GM12801 (cell line): Measurements from ENCODE around the gene MINDY4.

Experiments used
- CTCF ChIP-seq: IDR thresholded peaks from one replicate; pipeline ENCODE4 v1.5.1; 2011; ENCODE audit warnings: control low read depth; ENCODE audit not compliant: insufficient read length; ENCODE audit errors: extremely low read depth

Gene MINDY4

DNA sequence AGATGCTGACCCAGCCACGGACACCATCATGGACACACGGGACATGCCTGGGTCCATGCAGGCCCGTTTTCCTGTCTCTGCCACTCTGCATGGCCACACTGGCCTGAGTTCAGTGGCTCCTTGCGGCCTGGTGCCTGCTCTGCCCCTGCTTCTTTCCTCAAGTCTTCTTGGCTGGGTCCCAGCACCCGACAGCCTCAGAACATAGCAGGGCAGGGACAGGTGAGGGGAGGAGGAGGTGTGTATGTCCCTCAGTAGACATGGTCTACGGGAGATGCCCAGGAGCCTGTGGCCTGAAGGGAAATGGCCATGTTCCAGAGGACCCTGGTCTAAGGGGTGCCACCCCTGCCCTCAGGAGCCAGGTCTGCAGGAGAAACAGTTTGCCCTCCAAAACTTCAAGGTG lies 138.2 kb downstream of the MINDY4 start:
- TF ChIP-seq CTCF: no peak

- no peak for TF ChIP-seq CTCF
These were observed 139.3 kb downstream of the MINDY4 start for GRCh38 chr7:30910411-30911073.

DNA sequence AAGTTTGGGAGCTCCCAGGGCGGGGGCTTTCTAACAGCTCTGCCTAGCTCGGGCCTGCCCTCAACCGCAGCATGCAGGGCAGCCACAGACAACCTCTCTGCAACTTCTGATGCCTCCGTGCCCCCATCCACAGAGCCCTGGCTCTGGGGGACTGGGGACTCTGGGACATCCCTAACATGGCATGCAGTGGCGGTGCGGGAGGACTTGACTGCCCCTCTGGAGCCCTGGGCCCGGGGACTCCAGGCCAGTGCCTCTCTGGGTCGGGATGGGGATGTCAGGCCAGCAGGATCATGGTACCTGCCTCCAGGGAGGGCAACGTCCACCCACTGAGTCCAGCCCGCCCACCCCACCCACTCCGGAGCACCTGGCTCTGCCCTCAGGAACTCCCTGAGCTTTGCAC lies 139.9 kb downstream of the MINDY4 start:
- no peak for TF ChIP-seq CTCF

DNA sequence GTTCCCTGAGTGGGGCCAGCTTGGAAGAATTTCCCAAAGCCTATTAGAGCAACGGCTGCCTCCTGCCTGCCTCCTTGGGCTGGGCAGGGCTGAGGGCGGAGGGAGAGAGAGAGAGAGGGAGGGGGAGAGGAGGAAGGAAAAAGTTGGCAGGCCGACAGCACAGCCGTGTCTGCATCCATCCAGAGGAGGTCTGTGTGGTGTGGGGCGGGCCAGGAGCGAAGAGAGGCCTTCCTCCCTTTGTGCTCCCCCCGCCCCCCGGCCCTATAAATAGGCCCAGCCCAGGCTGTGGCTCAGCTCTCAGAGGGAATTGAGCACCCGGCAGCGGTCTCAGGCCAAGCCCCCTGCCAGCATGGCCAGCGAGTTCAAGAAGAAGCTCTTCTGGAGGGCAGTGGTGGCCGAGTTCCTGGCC lies 140.3 kb downstream of the MINDY4 start, which contains the start of gene AQP1:
Gene AQP1 (plus strand): TSS at position 293 of the 409 bp plus-strand sequence. CDS start 57 bp downstream, at position 350.
- TF ChIP-seq CTCF: no peak

DNA sequence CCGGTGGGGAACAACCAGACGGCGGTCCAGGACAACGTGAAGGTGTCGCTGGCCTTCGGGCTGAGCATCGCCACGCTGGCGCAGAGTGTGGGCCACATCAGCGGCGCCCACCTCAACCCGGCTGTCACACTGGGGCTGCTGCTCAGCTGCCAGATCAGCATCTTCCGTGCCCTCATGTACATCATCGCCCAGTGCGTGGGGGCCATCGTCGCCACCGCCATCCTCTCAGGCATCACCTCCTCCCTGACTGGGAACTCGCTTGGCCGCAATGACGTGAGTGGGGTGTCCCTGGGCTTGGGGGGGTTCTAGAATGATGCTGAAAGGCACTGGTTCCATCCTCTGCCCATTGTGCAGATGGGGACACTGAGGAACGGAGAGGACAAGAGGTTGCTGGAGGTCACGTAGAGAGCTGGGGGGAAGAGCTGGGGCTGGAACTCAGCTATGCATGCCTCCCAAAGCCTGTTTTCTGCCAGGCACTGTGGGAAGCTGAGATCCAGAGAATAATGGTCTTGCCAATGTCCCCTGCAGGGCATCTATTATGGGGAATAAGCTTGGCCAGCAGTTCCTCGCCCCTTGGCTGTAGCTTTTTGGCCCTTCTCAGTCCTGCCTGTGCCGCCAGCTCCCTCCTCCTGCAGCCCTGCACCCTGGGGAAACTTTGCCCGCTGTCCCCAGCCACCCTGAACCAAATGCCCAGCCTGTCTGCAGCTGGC lies 141.0 kb downstream of the MINDY4 start:
- TF ChIP-seq CTCF: no peak

DNA sequence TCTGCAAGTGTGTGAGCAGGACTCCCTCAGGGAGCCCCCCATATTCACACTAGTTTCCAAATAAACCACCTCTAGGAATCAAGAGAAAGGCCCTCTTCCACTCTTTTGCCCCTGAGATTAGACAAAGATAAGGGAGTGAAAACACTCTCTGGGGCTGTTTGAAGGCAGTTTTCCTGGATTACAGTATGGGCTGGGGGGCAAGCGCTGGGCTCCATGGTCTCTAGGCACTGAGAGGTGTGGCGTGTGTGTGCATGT lies 141.4 kb downstream of the MINDY4 start:
- no peak for TF ChIP-seq CTCF

- TF ChIP-seq CTCF: no peak
These were observed 142.0 kb downstream of the MINDY4 start for GRCh38 chr7:30912986-30913811.
